ENCODE measurements around the gene RRAS2. TPM values are rescaled to one million over a fixed set of nuclear protein-coding genes. Genes with fewer than 3 reads are reported as not detected.

The RRAS2 gene
- total RNA-seq, 4 donors from 2014 or later: 24.1 to 28.5 (median 25.5) TPM

GRCh38 chr11:14259878-14260277, 99.1 kb downstream of the RRAS2 start:
- WGBS: 80% methylated on average over 1 of the region's 1 CpG
- H3K36me3 ChIP-seq: no peaks in the 10 kb centered on the region
- no peaks in the 10 kb centered on the region for H3K4me1 ChIP-seq
- no peak overlapping the region for H3K4me3 ChIP-seq
- peaks cover 7% of the 10 kb centered on the region for H3K27me3 ChIP-seq
- DNase-seq (ENCODE audit: low spot score in 2 of 2): no peak
- no peaks in the 10 kb centered on the region for H3K9me3 ChIP-seq
- no peak overlapping the region for H3K27ac ChIP-seq
- TF ChIP-seq POLR2AphosphoS5 (IDR thresholded peaks at IDR 0.05) (no peak), POLR2A (IDR thresholded peaks at IDR 0.05) (no peak), EP300 (IDR thresholded peaks at IDR 0.05) (no peak), CTCF (IDR thresholded peaks at IDR 0.05) (no peak)

- Histone ChIP-seq H3K4me1 (no peaks in the 10 kb centered on the region), H3K27ac (no peak overlapping the region), H3K27me3 (peaks cover 7% of the 10 kb centered on the region), H3K36me3 (no peaks in the 10 kb centered on the region), H3K9me3 (no peaks in the 10 kb centered on the region), H3K4me3 (no peak overlapping the region)
- TF ChIP-seq POLR2AphosphoS5 (IDR thresholded peaks at IDR 0.05): no peak
- TF ChIP-seq POLR2A (IDR thresholded peaks at IDR 0.05): no peak
- no peak for TF ChIP-seq CTCF (IDR thresholded peaks at IDR 0.05)
- TF ChIP-seq EP300 (IDR thresholded peaks at IDR 0.05): no peak
- WGBS: 58% methylated on average over 29 of the region's 38 CpGs
- DNase-seq (ENCODE audit: low spot score in 2 of 2): no peak
Measured at GRCh38 chr11:14259186-14259784, 99.7 kb downstream of the RRAS2 start.

- H3K36me3 ChIP-seq: no peaks in the 10 kb centered on the region
- H3K27me3 ChIP-seq: peaks cover 7% of the 10 kb centered on the region
- H3K9me3 ChIP-seq: no peaks in the 10 kb centered on the region
- TF ChIP-seq CTCF (IDR thresholded peaks at IDR 0.05) (no peak), EP300 (IDR thresholded peaks at IDR 0.05) (no peak), POLR2A (IDR thresholded peaks at IDR 0.05) (no peak), POLR2AphosphoS5 (IDR thresholded peaks at IDR 0.05) (no peak)
- no peak overlapping the region for H3K4me3 ChIP-seq
- no peak overlapping the region for H3K27ac ChIP-seq
- H3K4me1 ChIP-seq: no peaks in the 10 kb centered on the region
- no peak for DNase-seq (ENCODE audit: low spot score in 2 of 2)
- WGBS: 72% methylated on average over 6 of the region's 6 CpGs
Measured at GRCh38 chr11:14258221-14258935, 100.6 kb downstream of the RRAS2 start.

GRCh38 chr11:14255238-14255534, 103.8 kb downstream of the RRAS2 start:
- Histone ChIP-seq H3K9me3 (no peaks in the 10 kb centered on the region), H3K36me3 (no peaks in the 10 kb centered on the region), H3K27ac (no peak overlapping the region), H3K4me1 (no peaks in the 10 kb centered on the region), H3K27me3 (peaks cover 7% of the 10 kb centered on the region), H3K4me3 (no peak overlapping the region)
- no peak for DNase-seq (ENCODE audit: low spot score in 2 of 2)
- TF ChIP-seq POLR2AphosphoS5 (IDR thresholded peaks at IDR 0.05) (no peak), CTCF (IDR thresholded peaks at IDR 0.05) (no peak), EP300 (IDR thresholded peaks at IDR 0.05) (no peak), POLR2A (IDR thresholded peaks at IDR 0.05) (no peak)
- 19% methylated on average over 2 of the region's 2 CpGs for WGBS

GRCh38 chr11:14254533-14255237, 104.3 kb downstream of the RRAS2 start:
- 85% methylated on average over 12 of the region's 13 CpGs for WGBS
- TF ChIP-seq CTCF (IDR thresholded peaks at IDR 0.05): no peak
- TF ChIP-seq POLR2A (IDR thresholded peaks at IDR 0.05): no peak
- TF ChIP-seq POLR2AphosphoS5 (IDR thresholded peaks at IDR 0.05): no peak
- no peak for TF ChIP-seq EP300 (IDR thresholded peaks at IDR 0.05)
- H3K4me1 ChIP-seq: no peaks in the 10 kb centered on the region
- peaks cover 7% of the 10 kb centered on the region for H3K27me3 ChIP-seq
- no peak for DNase-seq (ENCODE audit: low spot score in 2 of 2)
- no peak overlapping the region for H3K27ac ChIP-seq
- no peaks in the 10 kb centered on the region for H3K9me3 ChIP-seq
- no peaks in the 10 kb centered on the region for H3K36me3 ChIP-seq
- no peak overlapping the region for H3K4me3 ChIP-seq
